Gastrocnemius medialis (tissue), 4 donors: ENCODE measurements around the gene PSMA6.

ENCODE experiments used
- POLR2A ChIP-seq, 2 donors: fragments of 450-650 bp; IDR thresholded peaks; one replicate each; pipeline ENCODE4 v1.6.1; 2017; ENCODE audit warnings: antibody characterized with exemption in 2 of 2, mild to moderate bottlenecking in 2 of 2, moderate library complexity in 2 of 2
- TF ChIP-seq, protein P1 (sequence below), 5 experiments: fragments of 450-650 bp in 3 of 5; fragments of 200-600 bp in 2 of 5; sonication (generic) in 2 of 5; IDR thresholded peaks in 4 of 5; conservative IDR thresholded peaks in 1 of 5; 1 replicate in 4 of 5; 2 replicates in 1 of 5; pipeline ENCODE4 v1.5.1; 2016 to 2019; ENCODE audit warnings: antibody characterized with exemption in 5 of 5, mild to moderate bottlenecking in 3 of 5, moderate library complexity in 3 of 5

- TF ChIP-seq, protein P1, sequence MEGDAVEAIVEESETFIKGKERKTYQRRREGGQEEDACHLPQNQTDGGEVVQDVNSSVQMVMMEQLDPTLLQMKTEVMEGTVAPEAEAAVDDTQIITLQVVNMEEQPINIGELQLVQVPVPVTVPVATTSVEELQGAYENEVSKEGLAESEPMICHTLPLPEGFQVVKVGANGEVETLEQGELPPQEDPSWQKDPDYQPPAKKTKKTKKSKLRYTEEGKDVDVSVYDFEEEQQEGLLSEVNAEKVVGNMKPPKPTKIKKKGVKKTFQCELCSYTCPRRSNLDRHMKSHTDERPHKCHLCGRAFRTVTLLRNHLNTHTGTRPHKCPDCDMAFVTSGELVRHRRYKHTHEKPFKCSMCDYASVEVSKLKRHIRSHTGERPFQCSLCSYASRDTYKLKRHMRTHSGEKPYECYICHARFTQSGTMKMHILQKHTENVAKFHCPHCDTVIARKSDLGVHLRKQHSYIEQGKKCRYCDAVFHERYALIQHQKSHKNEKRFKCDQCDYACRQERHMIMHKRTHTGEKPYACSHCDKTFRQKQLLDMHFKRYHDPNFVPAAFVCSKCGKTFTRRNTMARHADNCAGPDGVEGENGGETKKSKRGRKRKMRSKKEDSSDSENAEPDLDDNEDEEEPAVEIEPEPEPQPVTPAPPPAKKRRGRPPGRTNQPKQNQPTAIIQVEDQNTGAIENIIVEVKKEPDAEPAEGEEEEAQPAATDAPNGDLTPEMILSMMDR (IDR thresholded peaks at IDR 0.05 in 4 of 5, conservative IDR thresholded peaks at IDR 0.05 in 1 of 5): no peak
- no peak for TF ChIP-seq POLR2A (IDR thresholded peaks at IDR 0.05)
Measured at GRCh38 chr14:35320472-35320871, 28.3 kb downstream of the PSMA6 start.
